Measurements from ENCODE around the gene HSF5. TPM values are rescaled to one million over a fixed set of nuclear protein-coding genes. Genes with fewer than 3 reads are reported as not detected.

Gene HSF5
- total RNA-seq, 1 experiment from 2014 or later, result not detected

GRCh38 chr17:58436245-58436644 lies 52.0 kb downstream of the HSF5 start:
- DNase-seq, result no peak
- no peak overlapping the region for H2BK12ac ChIP-seq (ENCODE audit: insufficient read length, low read depth, low read length)
- H3K4me1 ChIP-seq (ENCODE audit: insufficient read depth, low read length), result no peaks in the 10 kb centered on the region
- H2BK5ac ChIP-seq (ENCODE audit: insufficient read length, low read length), result no peak overlapping the region
- Mint-ChIP-seq H3K4me1 (no peaks in the 10 kb centered on the region), H3K4me3 (no peak overlapping the region), H3K36me3 (ENCODE audit: insufficient read depth in 1 of 3, low read depth in 3 of 3) (no peaks in the 10 kb centered on the region), H3K9me3 (no peaks in the 10 kb centered on the region), H3K27me3 (ENCODE audit: low read depth) (peaks cover 2% of the 10 kb centered on the region), H3K27ac (no peak overlapping the region)
- H3K18ac ChIP-seq (ENCODE audit: insufficient read length, low read depth, low read length), result no peak overlapping the region
- no peak overlapping the region for H3K4ac ChIP-seq (ENCODE audit: low read depth, low read length)
- no peak overlapping the region for H2BK15ac ChIP-seq (ENCODE audit: low read depth, low read length)
- no peaks in the 10 kb centered on the region for H3K79me1 ChIP-seq (ENCODE audit: insufficient read depth, low read depth, low read length, poor library complexity, severe bottlenecking)
- H3K9ac ChIP-seq (ENCODE audit: extremely low read depth, insufficient read length, low read length), result no peak overlapping the region
- H2BK20ac ChIP-seq (ENCODE audit: low read depth, low read length, poor library complexity, severe bottlenecking), result no peak overlapping the region
- H3K9me3 ChIP-seq (ENCODE audit: control insufficient read depth, low read depth, low read length), result no peaks in the 10 kb centered on the region
- H2AK5ac ChIP-seq (ENCODE audit: insufficient read length, low read length), result no peak overlapping the region
- no peak overlapping the region for H3K14ac ChIP-seq (ENCODE audit: insufficient read depth, low read length)
- H4K20me1 ChIP-seq (ENCODE audit: control insufficient read depth, insufficient read depth, insufficient read length), result no peaks in the 10 kb centered on the region
- no peak overlapping the region for H2AFZ ChIP-seq (ENCODE audit: low read length)
- no peaks in the 10 kb centered on the region for H3K27me3 ChIP-seq (ENCODE audit: insufficient read depth, low read length)
- H4K91ac ChIP-seq (ENCODE audit: insufficient read length, low read depth, low read length), result no peak overlapping the region
- no peak overlapping the region for H2BK120ac ChIP-seq (ENCODE audit: low read depth, low read length, poor library complexity, severe bottlenecking)
- no peak overlapping the region for H4K8ac ChIP-seq (replicated peaks; ENCODE audit: insufficient read length, low read depth, low read length)
- H3K27ac ChIP-seq (ENCODE audit: insufficient read length, low read depth, low read length), result no peak overlapping the region
- H4K5ac ChIP-seq (ENCODE audit: insufficient read length, low read depth, low read length), result no peak overlapping the region
- H3T11ph ChIP-seq (ENCODE audit: low read length), result no peak overlapping the region
- H3K79me2 ChIP-seq (ENCODE audit: insufficient read depth, low read length), result no peaks in the 10 kb centered on the region
- TF ChIP-seq, protein P1, sequence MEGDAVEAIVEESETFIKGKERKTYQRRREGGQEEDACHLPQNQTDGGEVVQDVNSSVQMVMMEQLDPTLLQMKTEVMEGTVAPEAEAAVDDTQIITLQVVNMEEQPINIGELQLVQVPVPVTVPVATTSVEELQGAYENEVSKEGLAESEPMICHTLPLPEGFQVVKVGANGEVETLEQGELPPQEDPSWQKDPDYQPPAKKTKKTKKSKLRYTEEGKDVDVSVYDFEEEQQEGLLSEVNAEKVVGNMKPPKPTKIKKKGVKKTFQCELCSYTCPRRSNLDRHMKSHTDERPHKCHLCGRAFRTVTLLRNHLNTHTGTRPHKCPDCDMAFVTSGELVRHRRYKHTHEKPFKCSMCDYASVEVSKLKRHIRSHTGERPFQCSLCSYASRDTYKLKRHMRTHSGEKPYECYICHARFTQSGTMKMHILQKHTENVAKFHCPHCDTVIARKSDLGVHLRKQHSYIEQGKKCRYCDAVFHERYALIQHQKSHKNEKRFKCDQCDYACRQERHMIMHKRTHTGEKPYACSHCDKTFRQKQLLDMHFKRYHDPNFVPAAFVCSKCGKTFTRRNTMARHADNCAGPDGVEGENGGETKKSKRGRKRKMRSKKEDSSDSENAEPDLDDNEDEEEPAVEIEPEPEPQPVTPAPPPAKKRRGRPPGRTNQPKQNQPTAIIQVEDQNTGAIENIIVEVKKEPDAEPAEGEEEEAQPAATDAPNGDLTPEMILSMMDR (conservative IDR thresholded peaks at IDR 0.05), result no peak
- no peak overlapping the region for H3K23ac ChIP-seq (ENCODE audit: insufficient read length, low read depth, low read length)
- H3K56ac ChIP-seq (ENCODE audit: insufficient read length, low read depth, low read length), result no peak overlapping the region
- H3K23me2 ChIP-seq (ENCODE audit: insufficient read length, low read depth, low read length, poor library complexity, severe bottlenecking), result no peaks in the 10 kb centered on the region
- H3K4me2 ChIP-seq (ENCODE audit: insufficient read depth, insufficient read length, low read length), result no peak overlapping the region

Data from H9 (cell line).